ENCODE measurements around the gene FAIM2. TPM values are rescaled to one million over a fixed set of nuclear protein-coding genes. Genes with fewer than 3 reads are reported as not detected.

FAIM2 gene
- total RNA-seq, 1 donor from 2014 or later = 0.47 TPM

- Mint-ChIP-seq H3K27ac (ENCODE audit: unreplicated experiment) (no peak overlapping the region), H3K4me1 (ENCODE audit: low read depth) (peaks cover 13% of the 10 kb centered on the region), H3K36me3 (ENCODE audit: low read depth) (no peaks in the 10 kb centered on the region), H3K27me3 (ENCODE audit: low read depth) (no peaks in the 10 kb centered on the region), H3K4me3 (ENCODE audit: unreplicated experiment) (no peak overlapping the region), H3K9me3 (ENCODE audit: low read depth) (peaks cover 5% of the 10 kb centered on the region)
- no peak for TF ChIP-seq CTCF (IDR thresholded peaks at IDR 0.05)
- DNase-seq (ENCODE audit: low spot score) = no peak
Measured at GRCh38 chr12:49932533-49933130, 28.9 kb upstream of the FAIM2 start.

GRCh38 chr12:49932023-49932422, 28.3 kb upstream of the FAIM2 start:
- no peak for DNase-seq (ENCODE audit: low spot score)
- no peak for TF ChIP-seq CTCF (IDR thresholded peaks at IDR 0.05)
- Mint-ChIP-seq H3K27ac (ENCODE audit: unreplicated experiment) (no peak overlapping the region), H3K27me3 (ENCODE audit: low read depth) (no peaks in the 10 kb centered on the region), H3K4me3 (ENCODE audit: unreplicated experiment) (no peak overlapping the region), H3K36me3 (ENCODE audit: low read depth) (no peaks in the 10 kb centered on the region), H3K4me1 (ENCODE audit: low read depth) (peaks cover 13% of the 10 kb centered on the region), H3K9me3 (ENCODE audit: low read depth) (peaks cover 5% of the 10 kb centered on the region)

GRCh38 chr12:49930515-49931288, 27.0 kb upstream of the FAIM2 start:
- H3K4me1 Mint-ChIP-seq (ENCODE audit: low read depth) = peaks cover 13% of the 10 kb centered on the region
- peaks cover 5% of the 10 kb centered on the region for H3K9me3 Mint-ChIP-seq (ENCODE audit: low read depth)
- TF ChIP-seq CTCF (IDR thresholded peaks at IDR 0.05) = no peak
- no peaks in the 10 kb centered on the region for H3K27me3 Mint-ChIP-seq (ENCODE audit: low read depth)
- H3K36me3 Mint-ChIP-seq (ENCODE audit: low read depth) = no peaks in the 10 kb centered on the region
- no peak overlapping the region for H3K27ac Mint-ChIP-seq (ENCODE audit: unreplicated experiment)
- no peak for DNase-seq (ENCODE audit: low spot score)
- no peak overlapping the region for H3K4me3 Mint-ChIP-seq (ENCODE audit: unreplicated experiment)

- DNase-seq (ENCODE audit: low spot score) = no peak
- Mint-ChIP-seq H3K27me3 (ENCODE audit: low read depth) (no peaks in the 10 kb centered on the region), H3K4me3 (ENCODE audit: unreplicated experiment) (no peak overlapping the region), H3K27ac (ENCODE audit: unreplicated experiment) (no peak overlapping the region), H3K4me1 (ENCODE audit: low read depth) (peaks cover 13% of the 10 kb centered on the region), H3K9me3 (ENCODE audit: low read depth) (peaks cover 1% of the 10 kb centered on the region), H3K36me3 (ENCODE audit: low read depth) (no peaks in the 10 kb centered on the region)
- no peak for TF ChIP-seq CTCF (IDR thresholded peaks at IDR 0.05)
Measured at GRCh38 chr12:49929581-49929980, 25.9 kb upstream of the FAIM2 start.

GRCh38 chr12:49928471-49928870, 24.8 kb upstream of the FAIM2 start:
- Mint-ChIP-seq H3K4me1 (ENCODE audit: low read depth) (peaks cover 7% of the 10 kb centered on the region), H3K27me3 (ENCODE audit: low read depth) (no peaks in the 10 kb centered on the region), H3K9me3 (ENCODE audit: low read depth) (no peaks in the 10 kb centered on the region), H3K4me3 (ENCODE audit: unreplicated experiment) (no peak overlapping the region), H3K36me3 (ENCODE audit: low read depth) (no peaks in the 10 kb centered on the region), H3K27ac (ENCODE audit: unreplicated experiment) (no peak overlapping the region)
- TF ChIP-seq CTCF (IDR thresholded peaks at IDR 0.05) = no peak
- no peak for DNase-seq (ENCODE audit: low spot score)

Data from chondrocyte (in vitro differentiated cells).